NB4 (cell line): Measurements from ENCODE around the gene GABRR1.

Experiments
- CTCF ChIP-seq: IDR thresholded peaks from one replicate; pipeline ENCODE4 v1.5.1; 2012; ENCODE audit warnings: low read depth, low read length
- MAX ChIP-seq: IDR thresholded peaks from 2 replicates; pipeline ENCODE4 v1.6.1; 2011; ENCODE audit warnings: low read depth, low read length
- MYC ChIP-seq: IDR thresholded peaks from 2 replicates; pipeline ENCODE4 v1.6.1; 2011; ENCODE audit warnings: low read depth, low read length

- TF ChIP-seq CTCF (no peak), MAX (peak; percentile 93), MYC (peak; percentile 57; the same call in 1 of the 2 replicates)
These were observed 43.2 kb upstream of the GABRR1 start for GRCh38 chr6:89260310-89260709.
